HS-5 (cell line): ENCODE data around the gene KCNK6.

Experiments
- DNase-seq: peaks from one replicate; pipeline ENCODE4 v3.0.0-alpha.2; 2012; ENCODE audit warnings: low read depth

Gene KCNK6

GRCh38 chr19:38298821-38299680 is 20.6 kb upstream of the KCNK6 start:
- DNase-seq: no peak

- DNase-seq: no peak
Measured at GRCh38 chr19:38303517-38304351, 15.9 kb upstream of the KCNK6 start, which contains the start of gene C19orf33. Gene C19orf33, plus strand, starts transcription at chr19:38304251. Its CDS starts 11 bp downstream, at chr19:38304262.

GRCh38 chr19:38304352-38304865 is 15.2 kb upstream of the KCNK6 start:
- no peak for DNase-seq

- no peak for DNase-seq
Measured at GRCh38 chr19:38304866-38305429, 14.7 kb upstream of the KCNK6 start.

- no peak for DNase-seq
Measured at GRCh38 chr19:38306236-38306635, 13.4 kb upstream of the KCNK6 start.

- DNase-seq: no peak
Measured at GRCh38 chr19:38307076-38307475, 12.6 kb upstream of the KCNK6 start.

GRCh38 chr19:38307597-38307996 is 12.0 kb upstream of the KCNK6 start:
- no peak for DNase-seq

- no peak for DNase-seq
Measured at GRCh38 chr19:38308006-38308766, 11.5 kb upstream of the KCNK6 start.

GRCh38 chr19:38308926-38309614 is 10.6 kb upstream of the KCNK6 start:
- DNase-seq: no peak

- no peak for DNase-seq
Measured at GRCh38 chr19:38309615-38310278, 9.9 kb upstream of the KCNK6 start.

GRCh38 chr19:38310279-38310670 is 9.4 kb upstream of the KCNK6 start:
- no peak for DNase-seq

- no peak for DNase-seq
Measured at GRCh38 chr19:38310986-38311385, 8.7 kb upstream of the KCNK6 start.

GRCh38 chr19:38315657-38316476 is 3.8 kb upstream of the KCNK6 start, which contains the start of gene YIF1B:
Gene YIF1B, minus strand, starts transcription at chr19:38315947. Its CDS starts 30 bp downstream, at chr19:38315917.
- peak; percentile 82 for DNase-seq

GRCh38 chr19:38316477-38317067 is 3.1 kb upstream of the KCNK6 start:
- no peak for DNase-seq

GRCh38 chr19:38317104-38317612 is 2.5 kb upstream of the KCNK6 start:
- DNase-seq: no peak

GRCh38 chr19:38318660-38319059 is 985 bp upstream of the KCNK6 start:
- no peak for DNase-seq

- DNase-seq: no peak
Measured at GRCh38 chr19:38320969-38321339, 1.3 kb downstream of the KCNK6 start.

GRCh38 chr19:38321646-38322196 is 2.1 kb downstream of the KCNK6 start:
- no peak for DNase-seq

- DNase-seq: no peak
Measured at GRCh38 chr19:38323291-38323690, 3.6 kb downstream of the KCNK6 start.
